ENCODE measurements around the gene HINT3. TPM values are rescaled to one million over a fixed set of nuclear protein-coding genes. Genes with fewer than 3 reads are reported as not detected.

Gene HINT3
- total RNA-seq, 1 experiment from 2014 or later: 11.7 TPM

DNA sequence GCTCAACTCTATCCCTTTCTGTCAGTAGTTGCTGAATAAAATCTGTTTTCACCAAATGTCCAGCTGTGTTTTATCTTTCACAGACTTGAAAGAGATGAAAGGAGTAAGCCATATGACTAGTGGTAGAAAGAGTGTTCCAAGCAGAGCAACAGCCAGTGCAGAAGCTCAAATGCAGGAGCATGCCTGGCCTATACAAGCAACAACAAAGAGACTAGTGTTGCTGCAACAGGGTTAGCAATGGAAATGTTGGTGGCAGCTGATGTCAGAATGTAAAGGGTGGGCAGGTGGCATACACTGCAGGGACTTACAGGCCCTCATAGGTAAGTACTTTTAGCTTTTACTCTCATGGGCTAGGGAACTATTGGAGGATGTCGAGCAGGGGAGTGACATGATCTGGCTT lies 5.2 kb upstream of the HINT3 start:
- Histone ChIP-seq H2BK12ac (ENCODE audit: insufficient read length, low read depth, low read length) (no peak overlapping the region), H2BK20ac (ENCODE audit: low read depth, low read length, poor library complexity, severe bottlenecking) (no peak overlapping the region), H3K27ac (ENCODE audit: insufficient read length, low read depth, low read length) (no peak overlapping the region), H3K9ac (ENCODE audit: extremely low read depth, insufficient read length, low read length) (no peak overlapping the region), H2BK15ac (ENCODE audit: low read depth, low read length) (no peak overlapping the region), H2AK5ac (ENCODE audit: insufficient read length, low read length) (no peak overlapping the region), H3K14ac (ENCODE audit: insufficient read depth, low read length) (no peak overlapping the region), H3K23me2 (ENCODE audit: insufficient read length, low read depth, low read length, poor library complexity, severe bottlenecking) (no peaks in the 10 kb centered on the region), H2AFZ (ENCODE audit: low read length) (no peak overlapping the region), H4K20me1 (ENCODE audit: control insufficient read depth, insufficient read depth, insufficient read length) (no peaks in the 10 kb centered on the region), H3K18ac (ENCODE audit: insufficient read length, low read depth, low read length) (no peak overlapping the region), H3K4me2 (ENCODE audit: insufficient read depth, insufficient read length, low read length) (no peak overlapping the region), H4K8ac (replicated peaks; ENCODE audit: insufficient read length, low read depth, low read length) (no peak overlapping the region), H4K5ac (ENCODE audit: insufficient read length, low read depth, low read length) (no peak overlapping the region), H2BK120ac (ENCODE audit: low read depth, low read length, poor library complexity, severe bottlenecking) (no peak overlapping the region), H3K4ac (ENCODE audit: low read depth, low read length) (no peak overlapping the region), H3T11ph (ENCODE audit: low read length) (no peak overlapping the region), H3K56ac (ENCODE audit: insufficient read length, low read depth, low read length) (no peak overlapping the region), H3K9me3 (ENCODE audit: control insufficient read depth, low read depth, low read length) (no peaks in the 10 kb centered on the region), H3K23ac (ENCODE audit: insufficient read length, low read depth, low read length) (no peak overlapping the region), H3K4me1 (ENCODE audit: insufficient read depth, low read length) (no peaks in the 10 kb centered on the region), H3K27me3 (ENCODE audit: insufficient read depth, low read length) (no peaks in the 10 kb centered on the region), H3K79me2 (ENCODE audit: insufficient read depth, low read length) (no peaks in the 10 kb centered on the region), H2BK5ac (ENCODE audit: insufficient read length, low read length) (no peak overlapping the region), H4K91ac (ENCODE audit: insufficient read length, low read depth, low read length) (no peak overlapping the region), H3K79me1 (ENCODE audit: insufficient read depth, low read depth, low read length, poor library complexity, severe bottlenecking) (no peaks in the 10 kb centered on the region)
- Mint-ChIP-seq H3K27ac (no peak overlapping the region), H3K4me1 (peaks cover 5 to 12% of the 10 kb centered on the region in 2 experiments; a peak in 2 of 4 replicates), H3K27me3 (ENCODE audit: low read depth) (peaks cover 4% of the 10 kb centered on the region), H3K4me3 (no peak overlapping the region), H3K9me3 (peaks cover 5 to 11% of the 10 kb centered on the region in 2 experiments; a peak in 3 of 5 replicates), H3K36me3 (ENCODE audit: insufficient read depth in 1 of 3, low read depth in 3 of 3) (peaks cover 0 to 6% (median 0%) of the 10 kb centered on the region in 3 experiments; a peak in 3 of 7 replicates)
- no peak for TF ChIP-seq CTCF (conservative IDR thresholded peaks at IDR 0.05)
- WGBS (ENCODE audit: extremely low coverage, insufficient read length, low lambda C conversion rate): no CpG with 5 or more reads among the region's 1 CpG
- DNase-seq: no peak

Data from H9 (cell line).